HepG2 (cell line): Measurements from ENCODE around the gene NUDT21. TPM values are rescaled to one million over a fixed set of nuclear protein-coding genes. Genes with fewer than 3 reads are reported as not detected.

ENCODE experiments used
- BATF2 ChIP-seq: sonication (generic); formaldehyde crosslinking; IDR thresholded peaks from 2 replicates; pipeline ENCODE4 v1.8.0; 2022; ENCODE audit warnings: mild to moderate bottlenecking, missing genetic modification reagents, moderate library complexity
- CBFB ChIP-seq: sonication (generic); formaldehyde crosslinking; IDR thresholded peaks from 2 replicates; pipeline ENCODE4 v1.4.0; 2020; ENCODE audit warnings: missing genetic modification reagents
- CREB1 ChIP-seq, 2 experiments: fragments of 450-650 bp in 1 of 2; IDR thresholded peaks; 2 replicates each; pipeline ENCODE4 v1.6.1; 2016 to 2017; ENCODE audit warnings: control low read depth in 1 of 2, mild to moderate bottlenecking in 1 of 2, missing compliant biosample characterization in 1 of 2, missing genetic modification characterization in 1 of 2
- GATAD1 ChIP-seq: IDR thresholded peaks from 2 replicates; pipeline ENCODE4 v1.6.1; 2016; ENCODE audit warnings: missing genetic modification reagents, missing compliant biosample characterization
- HNF1A ChIP-seq, 2 experiments: sonication (generic) in 1 of 2; formaldehyde crosslinking in 1 of 2; IDR thresholded peaks; 2 replicates each; pipeline versions ENCODE4 v1.4.0 to v1.6.1; 2016 to 2020; ENCODE audit warnings: borderline replicate concordance in 1 of 2, low read depth in 1 of 2, mild to moderate bottlenecking in 1 of 2, missing genetic modification reagents in 1 of 2
- HNRNPK ChIP-seq: fragments of 200-400 bp; formaldehyde crosslinking; IDR thresholded peaks from 2 replicates; pipeline ENCODE4 v1.6.1; 2018; ENCODE audit warnings: low read length, low read depth, moderate library complexity, mild to moderate bottlenecking; ENCODE audit not compliant: poor library complexity, severe bottlenecking
- JUN ChIP-seq: sonication (generic); formaldehyde crosslinking; IDR thresholded peaks from 2 replicates; pipeline ENCODE4 v1.4.0; 2020; ENCODE audit warnings: mild to moderate bottlenecking, missing genetic modification reagents
- LRRFIP1 ChIP-seq: sonication (generic); formaldehyde crosslinking; conservative IDR thresholded peaks from 2 replicates; pipeline ENCODE4 v1.4.0; 2020; ENCODE audit warnings: missing genetic modification reagents
- MAX ChIP-seq: IDR thresholded peaks from 2 replicates; pipeline ENCODE4 v1.6.1; 2012; ENCODE audit warnings: inconsistent platforms
- MAZ ChIP-seq, 2 experiments: sonication (generic) in 1 of 2; formaldehyde crosslinking in 1 of 2; IDR thresholded peaks; 2 replicates each; pipeline versions ENCODE4 v1.5.0 to v1.6.1; 2012 to 2020; ENCODE audit warnings: low read depth in 2 of 2, mild to moderate bottlenecking in 2 of 2, borderline replicate concordance in 1 of 2, improper control_type of control experiment in 1 of 2, low read length in 1 of 2, missing genetic modification reagents in 1 of 2, moderate library complexity in 1 of 2
- NFRKB ChIP-seq: fragments of 450-650 bp; IDR thresholded peaks from 2 replicates; pipeline ENCODE4 v1.6.1; 2017
- TFDP1 ChIP-seq: IDR thresholded peaks from 2 replicates; pipeline ENCODE4 v1.6.1; 2016; ENCODE audit warnings: missing compliant biosample characterization, missing genetic modification reagents, borderline replicate concordance
- ZBTB7B ChIP-seq: sonication (generic); formaldehyde crosslinking; IDR thresholded peaks from 2 replicates; pipeline ENCODE4 v1.4.0; 2020; ENCODE audit warnings: missing genetic modification reagents
- ZNF136 ChIP-seq: sonication (generic); formaldehyde crosslinking; IDR thresholded peaks from 2 replicates; pipeline ENCODE4 v1.8.1; 2022; ENCODE audit warnings: low read depth, mild to moderate bottlenecking, moderate library complexity, missing genetic modification reagents
- ZNF235 ChIP-seq: sonication (generic); formaldehyde crosslinking; IDR thresholded peaks from 2 replicates; pipeline ENCODE4 v1.8.1; 2023; ENCODE audit warnings: mild to moderate bottlenecking, missing genetic modification reagents, borderline replicate concordance
- ZNF558 ChIP-seq: sonication (generic); formaldehyde crosslinking; IDR thresholded peaks from 2 replicates; pipeline ENCODE4 v1.9.0; 2022; ENCODE audit warnings: mild to moderate bottlenecking, missing genetic modification reagents, borderline replicate concordance
- ZNF576 ChIP-seq: sonication (generic); formaldehyde crosslinking; IDR thresholded peaks from 2 replicates; pipeline ENCODE4 v1.4.0; 2020; ENCODE audit warnings: mild to moderate bottlenecking, missing genetic modification reagents
- polyA plus RNA-seq, 8 experiments: library from polyadenylated mRNA; depleted of rRNA in 3 of 8; stranded (reverse) in 7 of 8; unstranded in 1 of 8; fragments of >200 nt; fragmentation: Illumina TruSeq in 4 of 8; extraction: Trizol in 4 of 8; gene quantifications; 2 replicates each; pipeline versions ENCODE4 v1.2.1 to v1.2.3, GENCODE V29; 2011 to 2016; ENCODE audit warnings: low read depth in 4 of 8, missing spikeins in 1 of 8, mixed read lengths in 1 of 8; ENCODE audit not compliant: insufficient read depth in 1 of 8
- total RNA-seq, 5 experiments: library from RNA; depleted of rRNA; stranded (reverse); fragments of >200 nt; fragmentation: Illumina TruSeq; extraction: Trizol; gene quantifications; 2 replicates each; pipeline ENCODE4 v1.2.3, GENCODE V29; 2016; ENCODE audit warnings: low read depth in 1 of 5

NUDT21 gene
- total and polyA plus RNA-seq, 2 of the 13 experiments (the other 11 are each of a cell fraction or from before 2014, with no cell fraction given) = 177 to 210 TPM

- TF ChIP-seq ZNF558 (CRISPR knock-in tag) = no peak
- TF ChIP-seq MAZ (IDR thresholded peaks at IDR 0.05; ENCODE audit: borderline replicate concordance, low read depth, low read length) = no peak
- no peak for TF ChIP-seq MAZ (CRISPR knock-in tag; IDR thresholded peaks at IDR 0.05; ENCODE audit: low read depth)
- peak; percentile 80 for TF ChIP-seq ZBTB7B
- no peak; the same call in none of the 2 replicates for TF ChIP-seq MAX
- no peak for TF ChIP-seq LRRFIP1 (CRISPR knock-in tag)
- no peak for TF ChIP-seq NFRKB
- no peak for TF ChIP-seq CREB1 (IDR thresholded peaks at IDR 0.05)
- no peak for TF ChIP-seq CREB1 (CRISPR knock-in tag; IDR thresholded peaks at IDR 0.05)
- TF ChIP-seq JUN (CRISPR knock-in tag) = 0 out of 2 replicates have a peak, but pooled peaks have one; percentile 39
- no peak for TF ChIP-seq ZNF136 (CRISPR knock-in tag)
- no peak for TF ChIP-seq ZNF576
- TF ChIP-seq TFDP1 (CRISPR knock-in tag) = no peak
- no peak for TF ChIP-seq ZNF235 (CRISPR knock-in tag)
- TF ChIP-seq HNRNPK = peak; percentile 36
- no peak for TF ChIP-seq BATF2 (CRISPR knock-in tag)
- TF ChIP-seq GATAD1 (CRISPR knock-in tag) = no peak
- TF ChIP-seq CBFB (CRISPR knock-in tag) = no peak
- TF ChIP-seq HNF1A (IDR thresholded peaks at IDR 0.05; ENCODE audit: low read depth) = no peak
- TF ChIP-seq HNF1A (CRISPR knock-in tag; IDR thresholded peaks at IDR 0.05; ENCODE audit: borderline replicate concordance) = no peak
These were observed 26.2 kb downstream of the NUDT21 start (continued) for GRCh38 chr16:56424791-56425438.
